GM18517 (cell line): Measurements from ENCODE around the gene SDC3.

ENCODE experiments used
- ATAC-seq: cut with Tn5 transposase; IDR thresholded peaks from one replicate; pipeline ENCODE4 v1.9.1; 2021; ENCODE audit warnings: mild to moderate bottlenecking, moderate library complexity; ENCODE audit not compliant: unreplicated experiment

The SDC3 gene

DNA sequence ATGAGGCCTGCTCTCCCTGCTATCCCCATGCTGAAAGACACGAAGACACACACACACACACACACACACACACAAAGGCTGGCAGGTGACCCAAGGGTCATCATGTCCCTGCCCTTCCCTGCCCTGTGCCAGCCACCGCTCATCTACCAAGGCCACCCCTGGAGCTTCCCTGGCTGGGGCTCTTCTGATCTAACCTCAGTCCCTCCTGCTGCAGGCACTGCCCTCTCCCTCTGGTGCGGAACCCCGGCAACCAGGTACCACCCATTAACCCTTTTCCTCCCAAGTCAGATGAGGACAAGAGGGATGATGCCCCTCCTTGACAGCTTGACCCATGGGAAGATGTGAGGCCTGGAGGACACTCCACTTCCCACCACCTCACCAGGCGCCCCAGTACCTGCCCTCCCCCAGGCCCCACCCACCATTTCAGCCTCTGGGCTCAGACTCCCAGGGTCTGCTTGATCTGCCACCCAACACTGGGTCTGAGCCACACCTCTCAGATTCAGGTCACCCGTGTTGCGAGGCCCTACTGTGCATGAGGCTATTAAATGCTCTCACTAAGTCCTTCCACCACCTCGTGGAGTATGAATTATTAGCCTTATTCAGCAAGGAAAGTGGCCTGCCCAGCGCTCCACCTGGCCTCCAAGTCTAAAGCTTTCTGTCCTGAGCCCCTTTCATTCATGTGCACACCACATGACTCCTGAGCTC, 2.5 kb downstream of the SDC3 start:
- ATAC-seq: no peak

DNA sequence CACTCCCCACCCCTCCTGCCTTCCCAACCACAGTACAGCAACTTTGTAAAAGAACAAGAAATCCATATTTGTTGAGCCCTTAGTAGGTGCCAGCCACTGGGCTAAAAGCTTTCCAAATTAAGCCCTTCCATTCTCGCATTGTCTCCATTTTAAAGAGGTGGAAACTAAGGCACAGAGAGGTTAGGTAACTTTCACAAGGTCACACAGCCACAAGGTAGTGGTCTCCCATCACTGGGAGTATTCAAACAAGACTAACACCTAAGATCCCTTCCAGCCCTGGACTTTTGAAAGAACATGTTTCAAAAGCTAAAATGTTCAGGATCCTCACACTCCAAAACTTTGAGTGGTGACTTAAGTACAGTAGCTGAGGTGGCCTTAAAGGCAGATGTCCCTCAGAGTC, 3.2 kb downstream of the SDC3 start:
- ATAC-seq: no peak

- ATAC-seq: no peak
Observed at GRCh38 chr1:30904962-30905335, 3.6 kb downstream of the SDC3 start.

DNA sequence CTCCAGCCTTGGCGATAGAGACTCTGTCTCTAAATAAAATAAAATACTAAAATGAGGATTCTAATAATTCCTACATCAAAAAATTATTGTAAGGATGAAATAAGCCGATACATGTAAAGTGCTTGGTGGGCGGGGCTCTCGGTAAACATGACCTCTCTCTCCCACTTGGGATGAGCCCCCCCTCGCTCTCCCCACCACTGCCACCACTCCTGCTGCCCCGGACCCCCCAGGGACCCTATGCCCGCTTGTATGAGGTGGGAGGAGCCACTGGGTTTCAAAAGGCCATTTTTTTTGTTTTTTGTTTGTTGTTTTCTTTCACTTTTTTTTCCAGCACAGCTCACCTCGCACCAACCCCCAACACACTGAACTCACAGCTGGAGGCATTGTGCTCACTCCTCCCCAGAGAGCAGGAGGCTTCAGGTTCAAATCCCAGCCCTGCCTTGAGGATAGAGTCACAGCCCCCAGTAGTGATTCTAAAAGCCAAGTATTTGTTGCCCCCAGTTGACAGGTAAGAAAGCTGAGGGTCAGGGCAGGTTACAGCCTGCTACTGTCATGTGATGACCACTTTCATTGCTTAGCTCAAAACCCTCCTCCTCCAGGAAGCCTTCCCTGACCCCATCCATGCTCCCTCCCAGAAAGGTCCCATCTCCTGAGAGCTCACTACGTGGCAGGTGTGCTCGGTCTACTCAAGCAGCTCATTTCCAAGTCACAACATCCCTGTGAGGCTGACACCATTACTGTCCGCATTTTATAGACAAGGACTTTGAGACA, 4.2 kb downstream of the SDC3 start:
- ATAC-seq: no peak

DNA sequence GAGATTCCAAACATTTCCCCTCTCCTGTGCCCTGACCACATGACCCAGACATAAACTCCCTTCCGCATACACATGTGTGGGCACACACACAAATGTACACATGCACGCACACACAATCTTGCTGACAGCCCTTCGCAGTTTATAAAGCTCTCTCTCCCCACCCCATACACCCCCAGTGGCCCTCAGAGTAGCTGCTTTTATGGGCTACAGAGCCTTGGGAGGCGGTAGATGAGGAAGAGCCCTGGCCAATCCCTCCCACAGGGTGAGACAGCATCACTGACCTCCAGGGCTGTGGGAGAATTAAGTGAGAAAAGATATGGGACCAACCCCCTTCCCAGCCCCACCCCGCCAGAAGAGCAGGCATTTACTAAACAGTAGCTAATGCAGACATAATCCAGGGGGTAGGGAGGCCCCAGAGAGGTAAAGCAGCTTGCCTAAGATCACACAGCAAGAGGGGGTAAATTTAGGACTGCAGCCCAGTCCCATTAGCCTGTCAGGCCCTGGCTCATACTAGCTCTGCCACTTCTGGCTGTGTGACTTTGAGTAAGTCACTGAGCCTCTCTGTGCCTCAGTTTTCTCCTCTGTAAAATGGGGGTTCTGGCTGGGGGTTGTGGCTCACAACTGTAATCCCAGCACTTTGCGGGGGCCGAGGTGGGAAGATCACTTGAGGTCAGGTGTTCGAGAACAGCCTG, 5.1 kb downstream of the SDC3 start:
- no peak for ATAC-seq

GRCh38 chr1:30902593-30903290, 5.8 kb downstream of the SDC3 start:
- ATAC-seq: no peak

- no peak for ATAC-seq
Observed at GRCh38 chr1:30901798-30902581, 6.6 kb downstream of the SDC3 start.

DNA sequence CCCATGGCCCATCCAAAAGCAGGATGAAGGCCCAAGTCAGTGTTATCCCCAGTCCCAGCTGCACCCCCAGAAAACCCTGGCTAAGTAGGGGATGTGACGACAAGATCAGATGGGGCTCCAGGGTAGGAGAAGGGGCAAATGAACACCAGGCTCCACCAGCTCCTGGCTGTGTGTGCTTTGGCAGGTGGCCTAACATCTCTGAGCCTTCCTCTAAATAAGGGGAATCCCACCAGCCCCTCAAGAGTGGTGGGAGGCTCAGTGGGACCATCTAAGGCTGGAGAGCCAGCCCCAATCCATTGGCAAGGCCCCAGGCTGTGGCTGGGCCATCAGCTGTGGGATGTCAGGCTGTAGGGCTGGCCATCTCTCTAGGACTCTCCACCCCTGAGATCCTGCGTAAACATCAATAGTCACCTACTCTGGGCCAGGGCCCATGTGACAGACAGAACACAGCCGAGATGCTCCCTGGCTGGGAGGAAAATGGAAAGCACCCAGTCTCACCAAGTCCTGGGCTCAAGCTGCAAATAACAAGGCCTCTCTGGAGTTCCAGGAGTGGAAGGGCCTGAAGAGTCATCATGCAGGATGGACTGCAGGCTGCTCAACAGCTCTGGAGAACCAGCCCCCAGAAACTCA, 7.5 kb downstream of the SDC3 start:
- ATAC-seq: no peak

- ATAC-seq: no peak
Observed at GRCh38 chr1:30900486-30900885, 8.1 kb downstream of the SDC3 start.

GRCh38 chr1:30899577-30900389, 8.8 kb downstream of the SDC3 start:
- ATAC-seq: no peak

DNA sequence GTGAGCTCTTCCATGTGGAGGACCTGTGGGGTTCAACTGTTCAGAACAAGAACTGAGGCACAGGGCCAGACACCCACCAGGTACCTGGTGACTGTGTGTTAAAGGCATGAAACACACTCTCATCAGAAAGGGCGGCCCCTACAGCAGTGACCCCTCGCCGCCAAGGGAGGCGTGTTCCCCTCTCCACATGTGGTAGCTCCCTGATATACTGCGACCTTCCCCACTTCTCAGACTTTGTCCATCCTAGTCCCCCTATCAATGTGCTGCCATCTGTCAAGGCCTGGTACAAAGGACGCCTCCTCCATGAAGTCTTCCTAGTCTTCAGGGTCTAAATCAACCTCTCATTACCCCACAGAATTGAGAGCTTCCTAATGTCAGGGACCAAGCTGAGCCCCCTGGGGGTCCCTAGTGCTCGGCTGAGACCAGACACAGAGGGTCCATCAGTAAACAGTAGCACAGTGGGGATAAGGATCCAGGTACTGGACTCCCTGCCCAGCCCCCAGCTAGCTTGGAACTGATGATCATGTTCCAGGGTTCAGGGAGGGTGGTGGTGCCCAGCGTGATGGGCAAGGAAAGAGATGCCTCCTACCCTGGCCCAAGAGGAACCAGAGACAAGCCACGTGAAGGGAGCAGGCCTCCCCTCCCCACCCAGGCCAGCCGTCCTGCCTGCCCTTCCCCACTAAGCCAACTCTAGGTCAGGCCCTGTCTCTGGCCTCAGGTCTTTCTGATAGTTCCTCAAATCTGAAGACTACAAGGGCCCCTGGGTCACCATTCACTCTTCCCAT, 10.3 kb downstream of the SDC3 start:
- no peak for ATAC-seq

- no peak for ATAC-seq
Observed at GRCh38 chr1:30896905-30897304, 11.7 kb downstream of the SDC3 start.

GRCh38 chr1:30895944-30896660, 12.5 kb downstream of the SDC3 start:
- ATAC-seq: no peak

GRCh38 chr1:30895382-30895943, 13.1 kb downstream of the SDC3 start:
- ATAC-seq: no peak

DNA sequence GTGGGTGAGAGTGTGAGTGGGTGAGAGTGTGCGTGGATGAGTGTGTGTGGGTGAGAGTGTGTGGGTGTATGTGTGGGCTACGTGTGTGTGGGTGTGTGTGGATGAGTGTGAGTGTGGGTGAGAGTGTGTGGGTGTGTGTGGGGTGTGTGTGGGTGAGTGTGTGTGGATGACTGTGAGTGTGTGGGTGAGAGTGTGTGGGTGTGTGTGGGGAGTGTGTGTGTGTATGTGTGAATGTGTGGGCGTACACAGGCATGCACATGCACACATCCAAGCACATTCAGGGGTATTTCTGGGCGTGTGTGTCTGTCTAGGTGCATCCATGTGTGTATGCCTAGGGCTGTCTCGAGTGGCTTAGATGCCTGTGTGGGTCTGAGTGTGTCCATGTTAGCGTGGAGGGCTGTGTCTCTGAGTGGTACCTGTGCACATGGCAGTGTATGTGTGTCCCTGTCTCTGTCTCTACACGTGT, 14.0 kb downstream of the SDC3 start:
- ATAC-seq: no peak

GRCh38 chr1:30893776-30894507, 14.6 kb downstream of the SDC3 start:
- ATAC-seq: no peak

DNA sequence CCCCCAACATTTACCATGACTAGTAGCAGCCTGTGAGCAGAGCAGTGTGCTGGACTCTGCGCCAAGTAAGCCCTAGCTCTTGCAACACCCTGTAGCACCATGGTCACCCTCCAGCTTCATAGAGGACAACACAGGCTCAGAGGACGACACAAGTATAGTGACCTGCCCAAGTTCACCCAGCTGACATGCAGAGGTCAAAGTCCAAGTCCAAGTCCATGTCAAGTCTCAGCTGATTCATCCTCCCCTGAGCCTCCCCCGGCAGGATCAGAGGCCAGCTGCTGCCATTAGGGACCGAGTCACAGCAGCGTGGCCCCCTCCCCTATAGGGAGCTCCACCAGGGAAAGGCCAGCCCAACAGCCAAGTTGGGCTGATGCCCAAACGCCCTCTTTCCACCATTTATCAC, 15.9 kb downstream of the SDC3 start:
- ATAC-seq: no peak
